HG03196 (cell line): ENCODE results near the gene ZNF283.
"Not testable (repeated sequence)": the region's sequence is repeated elsewhere in the genome, so short reads cannot be mapped to it uniquely, and the experiment has no call there.

Experiments
- ATAC-seq: cut with Tn5 transposase; IDR thresholded peaks from one replicate; pipeline ENCODE4 v1.9.1; 2021; ENCODE audit not compliant: unreplicated experiment

ZNF283 gene

DNA sequence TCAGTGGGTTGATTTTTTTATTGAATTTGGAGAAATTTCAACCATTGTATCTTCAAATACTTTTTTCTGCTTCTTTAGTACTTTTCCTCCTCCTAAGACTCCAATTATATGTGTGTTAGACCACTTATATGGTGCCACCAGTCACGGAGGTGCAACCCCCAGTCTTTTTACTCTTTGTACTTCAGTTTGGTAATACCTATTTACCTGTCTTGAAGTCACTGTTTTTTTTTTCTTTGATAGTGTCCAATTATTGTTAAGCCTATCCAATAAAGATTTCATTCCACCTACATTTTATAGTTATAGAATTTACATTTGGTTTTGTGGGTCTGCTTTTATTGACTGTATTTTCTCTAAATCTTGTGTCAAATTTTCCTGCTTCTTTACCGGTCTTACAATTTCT lies 14.9 kb downstream of the ZNF283 start:
- ATAC-seq, result no peak

DNA sequence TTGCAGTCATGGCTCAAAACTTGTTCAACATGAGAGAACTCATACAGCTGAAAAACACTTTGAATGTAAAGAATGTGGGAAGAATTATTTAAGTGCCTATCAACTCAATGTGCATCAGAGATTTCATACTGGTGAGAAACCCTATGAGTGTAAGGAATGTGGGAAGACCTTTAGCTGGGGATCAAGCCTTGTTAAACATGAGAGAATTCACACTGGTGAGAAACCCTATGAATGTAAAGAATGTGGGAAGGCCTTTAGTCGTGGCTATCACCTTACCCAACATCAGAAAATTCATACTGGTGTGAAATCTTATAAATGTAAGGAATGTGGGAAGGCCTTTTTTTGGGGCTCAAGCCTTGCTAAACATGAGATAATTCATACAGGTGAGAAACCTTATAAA lies 20.1 kb downstream of the ZNF283 start:
- ATAC-seq, result no peak

DNA sequence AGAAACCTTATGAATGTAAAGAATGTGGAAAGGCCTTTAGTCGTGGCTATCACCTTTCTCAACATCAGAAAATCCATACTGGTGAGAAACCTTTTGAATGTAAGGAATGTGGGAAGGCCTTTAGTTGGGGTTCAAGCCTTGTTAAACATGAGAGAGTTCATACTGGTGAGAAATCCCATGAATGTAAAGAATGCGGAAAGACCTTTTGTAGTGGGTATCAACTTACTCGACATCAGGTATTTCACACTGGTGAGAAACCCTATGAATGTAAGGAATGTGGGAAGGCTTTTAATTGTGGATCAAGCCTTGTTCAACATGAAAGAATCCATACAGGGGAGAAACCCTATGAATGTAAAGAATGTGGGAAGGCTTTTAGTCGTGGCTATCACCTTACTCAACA lies 20.8 kb downstream of the ZNF283 start:
- no peak for ATAC-seq

DNA sequence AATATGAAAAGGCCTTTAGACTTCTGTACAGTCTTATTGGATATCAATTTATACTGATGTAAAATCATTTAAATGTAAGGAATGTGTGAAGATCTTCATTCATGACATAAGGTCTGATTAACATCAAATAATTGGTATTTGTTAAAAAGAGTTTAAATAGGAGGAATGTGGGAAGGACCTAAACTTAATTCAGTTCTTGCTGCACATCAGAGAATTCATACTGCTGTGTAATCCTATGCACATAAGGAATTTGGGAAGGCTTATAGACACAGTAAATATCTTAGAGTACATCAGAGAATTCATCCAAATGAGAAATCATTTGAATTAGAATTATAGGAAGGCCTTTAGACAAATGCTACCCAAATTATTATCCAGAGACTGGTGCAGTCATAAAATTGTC lies 21.7 kb downstream of the ZNF283 start:
- ATAC-seq, result no peak

DNA sequence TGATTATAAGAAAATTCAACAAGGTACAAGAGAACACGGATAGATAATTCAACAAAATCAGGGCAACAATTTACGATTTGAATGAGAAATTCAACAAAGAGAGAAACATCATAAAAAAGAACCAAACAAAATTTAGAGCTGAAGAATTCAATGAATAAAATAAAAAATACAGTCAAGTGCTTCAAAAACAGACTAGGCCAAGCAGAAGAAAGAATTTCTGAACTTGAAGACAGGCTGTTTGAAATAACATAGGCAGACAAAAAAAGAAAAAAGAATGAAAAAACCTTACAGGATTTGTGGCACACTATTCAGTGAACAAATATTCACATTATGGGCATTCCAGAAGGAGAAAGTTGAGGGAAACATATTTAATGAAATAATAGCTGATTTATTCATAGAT lies 31.1 kb downstream of the ZNF283 start:
- ATAC-seq, result no peak

DNA sequence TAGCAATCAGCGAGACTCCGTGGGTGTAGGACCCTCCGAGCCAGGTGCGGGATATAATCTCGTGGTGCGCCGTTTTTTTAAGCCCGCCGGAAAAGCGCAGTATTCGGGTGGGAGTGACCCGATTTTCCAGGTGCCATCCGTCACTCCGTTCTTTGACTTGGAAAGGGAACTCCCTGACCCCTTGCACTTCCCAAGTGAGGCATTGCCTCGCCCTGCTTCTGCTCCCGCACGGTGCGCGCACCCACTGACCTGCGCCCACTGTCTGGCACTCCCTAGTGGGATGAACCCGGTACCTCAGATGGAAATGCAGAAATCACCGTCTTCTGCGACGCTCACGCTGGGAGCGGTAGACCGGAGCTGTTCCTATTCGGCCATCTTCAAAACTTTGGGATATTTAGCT lies 39.8 kb downstream of the ZNF283 start:
- not testable (repeated sequence) for ATAC-seq

DNA sequence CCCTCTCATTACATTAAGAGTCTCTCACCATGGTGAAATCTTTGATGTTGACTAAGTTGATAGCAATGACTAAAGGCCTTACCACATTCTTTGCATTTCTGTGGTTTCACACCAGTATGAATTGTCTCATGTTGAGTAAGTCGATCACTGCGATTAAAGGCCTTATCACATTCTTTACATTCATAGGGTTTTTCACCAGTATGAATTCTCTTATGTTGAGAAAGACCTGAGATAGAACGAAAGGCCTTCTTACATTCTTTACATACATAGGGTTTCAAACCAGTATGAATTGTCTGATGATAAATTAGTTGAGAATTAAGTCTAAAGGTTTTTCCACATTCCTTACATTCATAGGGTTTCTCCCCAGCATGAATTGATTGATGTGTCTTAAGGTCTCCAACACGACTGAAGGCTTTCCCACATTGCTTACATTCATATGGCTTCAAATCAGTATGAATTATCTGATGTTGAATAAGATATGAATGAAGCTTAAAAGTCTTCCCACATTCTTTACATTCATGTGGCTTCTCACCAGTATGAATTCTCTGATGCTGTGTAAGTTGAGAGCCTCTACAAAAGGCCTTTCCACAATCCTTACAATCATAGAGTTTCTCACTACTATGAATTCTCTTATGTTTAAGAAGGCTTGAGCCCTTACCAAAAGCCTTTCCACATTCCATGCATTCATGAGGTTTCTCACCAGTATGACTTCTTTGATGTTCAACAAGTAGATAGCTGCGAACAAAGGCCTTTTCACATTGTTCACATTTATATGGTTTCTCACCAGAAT lies 45.6 kb downstream of the ZNF283 start:
- ATAC-seq, result no peak

DNA sequence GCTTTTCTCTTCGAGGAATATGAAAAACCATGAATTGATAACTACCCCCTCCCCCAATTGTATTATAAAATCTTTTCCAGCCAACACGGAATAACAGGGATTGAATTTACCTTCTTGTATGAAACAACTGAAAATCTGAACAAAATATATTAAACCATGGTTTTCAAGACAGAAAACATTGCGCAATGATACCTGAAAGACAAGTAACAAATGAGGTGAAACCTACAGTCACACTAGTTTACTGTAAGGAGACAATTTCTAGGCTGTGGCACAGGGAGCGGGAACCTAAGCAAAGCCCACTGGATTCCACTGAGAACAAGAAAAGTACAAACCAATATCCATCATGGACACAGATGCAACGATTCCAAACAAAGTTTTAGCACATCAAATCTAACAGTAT lies 53.4 kb downstream of the ZNF283 start:
- no peak for ATAC-seq

DNA sequence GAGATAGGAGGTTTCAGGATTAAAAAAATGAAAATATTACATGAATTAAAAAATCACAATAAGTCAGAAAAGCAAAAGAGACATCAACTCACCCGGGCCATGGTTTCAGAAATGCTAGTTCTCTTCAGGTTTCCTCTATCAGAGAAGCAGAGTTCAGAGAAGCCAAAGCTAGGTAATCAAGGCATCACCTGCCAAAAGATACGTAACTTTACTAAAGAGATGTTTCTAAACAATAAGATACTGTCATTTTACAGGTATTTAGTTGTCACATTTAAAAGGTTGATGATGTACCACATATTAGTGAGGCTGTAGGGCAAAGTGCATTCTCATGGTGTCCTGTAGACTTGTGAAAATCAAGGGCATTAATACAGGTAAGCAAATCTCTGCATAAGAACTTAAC lies 56.7 kb downstream of the ZNF283 start, which contains the start of gene ZNF404:
TSS of gene ZNF404 (minus strand) at position 101 of the 400 bp plus-strand sequence.
- ATAC-seq, result no peak

DNA sequence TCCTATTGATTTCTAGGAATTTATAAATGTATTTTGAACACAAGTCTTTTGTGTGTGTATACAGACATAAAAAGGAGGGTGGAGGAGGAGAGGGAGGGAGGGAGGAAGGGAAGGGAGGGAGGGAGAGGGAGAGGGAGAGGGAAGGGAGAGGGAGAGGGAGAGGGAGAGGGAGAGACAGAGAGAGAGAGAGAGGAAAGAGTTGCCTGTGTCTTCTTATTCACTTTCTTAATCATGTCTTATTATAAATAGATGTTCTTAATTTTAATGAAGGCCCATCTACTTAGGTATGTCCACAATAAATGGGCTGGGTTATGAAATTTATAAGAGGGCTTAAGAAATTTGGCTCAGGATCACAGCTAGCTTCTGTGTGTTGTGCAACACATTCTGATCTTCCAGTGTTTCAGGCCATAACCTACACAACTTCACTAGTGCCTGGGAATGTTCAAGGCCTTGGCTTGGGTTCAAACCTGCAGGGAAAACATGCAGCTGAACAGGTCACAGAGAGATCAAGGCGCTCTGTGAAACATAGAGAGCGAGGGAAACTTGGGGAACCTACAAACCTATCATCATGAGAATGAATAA lies 68.7 kb downstream of the ZNF283 start:
- no peak for ATAC-seq
